ENCODE results near the gene DUSP15.

The DUSP15 gene

DNA sequence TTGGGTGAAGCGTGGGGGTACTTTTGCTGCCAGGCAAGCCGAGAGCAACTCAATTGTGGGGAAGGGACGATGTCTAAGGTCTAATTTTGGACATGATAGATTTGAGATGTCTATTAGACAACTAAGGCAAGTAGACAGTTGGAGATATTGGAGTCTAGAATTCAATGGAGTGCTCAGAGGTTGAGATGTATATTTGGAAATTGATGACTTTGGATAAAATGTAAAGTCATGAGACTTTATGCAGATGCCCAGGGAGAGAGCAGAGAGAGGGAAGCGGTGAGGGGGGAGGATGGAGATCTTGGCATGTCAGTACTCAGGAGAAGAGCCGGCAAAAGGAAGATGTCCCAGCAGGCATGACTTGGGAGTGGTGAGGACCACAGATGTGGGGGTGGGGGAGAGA, 44.3 kb downstream of the DUSP15 start:
- peaks cover 5% of the 10 kb centered on the region; the same call in 1 of the 2 replicates for H3K27me3 ChIP-seq (ENCODE audit: insufficient read depth, low read depth)
- no peaks in the 10 kb centered on the region for H4K20me1 ChIP-seq (ENCODE audit: insufficient read depth)
- TF ChIP-seq, protein P1, sequence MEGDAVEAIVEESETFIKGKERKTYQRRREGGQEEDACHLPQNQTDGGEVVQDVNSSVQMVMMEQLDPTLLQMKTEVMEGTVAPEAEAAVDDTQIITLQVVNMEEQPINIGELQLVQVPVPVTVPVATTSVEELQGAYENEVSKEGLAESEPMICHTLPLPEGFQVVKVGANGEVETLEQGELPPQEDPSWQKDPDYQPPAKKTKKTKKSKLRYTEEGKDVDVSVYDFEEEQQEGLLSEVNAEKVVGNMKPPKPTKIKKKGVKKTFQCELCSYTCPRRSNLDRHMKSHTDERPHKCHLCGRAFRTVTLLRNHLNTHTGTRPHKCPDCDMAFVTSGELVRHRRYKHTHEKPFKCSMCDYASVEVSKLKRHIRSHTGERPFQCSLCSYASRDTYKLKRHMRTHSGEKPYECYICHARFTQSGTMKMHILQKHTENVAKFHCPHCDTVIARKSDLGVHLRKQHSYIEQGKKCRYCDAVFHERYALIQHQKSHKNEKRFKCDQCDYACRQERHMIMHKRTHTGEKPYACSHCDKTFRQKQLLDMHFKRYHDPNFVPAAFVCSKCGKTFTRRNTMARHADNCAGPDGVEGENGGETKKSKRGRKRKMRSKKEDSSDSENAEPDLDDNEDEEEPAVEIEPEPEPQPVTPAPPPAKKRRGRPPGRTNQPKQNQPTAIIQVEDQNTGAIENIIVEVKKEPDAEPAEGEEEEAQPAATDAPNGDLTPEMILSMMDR (conservative IDR thresholded peaks at IDR 0.05; ENCODE audit: low read depth, low read length) = no peak
- H3K4me3 ChIP-seq (IDR thresholded peaks at IDR 0.05; ENCODE audit: insufficient read depth, low read depth, low read length) = no peak overlapping the region
- H3K36me3 ChIP-seq (ENCODE audit: insufficient read depth) = no peaks in the 10 kb centered on the region
- no peak overlapping the region for H3K9ac ChIP-seq
- no peak overlapping the region for H3K4me2 ChIP-seq
- no peaks in the 10 kb centered on the region for H3K79me2 ChIP-seq (ENCODE audit: insufficient read depth, low read depth)
- H3K27ac ChIP-seq = no peak overlapping the region
- no peak overlapping the region for H2AFZ ChIP-seq (ENCODE audit: low read depth)
- peaks cover 20% of the 10 kb centered on the region for H3K4me1 ChIP-seq (ENCODE audit: low read depth, poor library complexity, severe bottlenecking)

DNA sequence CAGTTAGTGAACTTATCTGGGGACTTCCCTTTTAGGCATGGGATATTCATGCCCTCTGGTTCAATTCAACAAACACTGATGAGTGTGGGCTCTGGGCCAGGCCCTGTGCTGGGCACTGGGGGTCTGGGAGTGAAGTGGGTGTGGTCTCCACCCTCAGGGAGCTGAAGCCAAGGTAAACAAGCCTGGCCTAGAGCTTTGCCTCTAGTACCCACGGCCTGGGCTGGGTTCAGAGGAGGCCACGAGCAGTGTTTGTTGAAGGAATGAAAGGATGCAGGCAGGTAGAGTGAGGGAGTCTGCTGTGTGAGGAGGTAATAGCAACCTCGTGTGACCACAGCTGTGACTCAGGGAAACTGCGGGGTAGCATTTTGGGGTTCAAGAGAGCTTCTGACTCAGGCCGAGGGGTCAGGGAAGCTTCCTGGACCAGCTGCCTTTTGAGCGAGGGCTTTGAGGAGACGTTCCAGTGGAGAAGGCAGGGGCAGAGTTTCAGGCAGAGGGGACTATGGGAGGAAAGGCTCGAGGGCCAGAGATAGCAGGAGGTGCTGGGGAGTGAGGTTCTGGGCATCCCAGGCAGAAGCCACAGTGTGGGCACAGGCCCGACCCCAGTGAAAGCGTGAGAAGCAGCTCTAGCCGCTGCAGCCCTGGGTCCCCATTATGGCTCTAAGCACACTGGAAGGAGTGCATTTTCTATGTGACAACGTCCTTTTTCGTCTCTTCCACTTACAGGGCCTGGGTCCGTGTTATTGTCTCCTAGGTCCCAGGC, 45.6 kb downstream of the DUSP15 start:
- H3K9ac ChIP-seq = no peak overlapping the region

DNA sequence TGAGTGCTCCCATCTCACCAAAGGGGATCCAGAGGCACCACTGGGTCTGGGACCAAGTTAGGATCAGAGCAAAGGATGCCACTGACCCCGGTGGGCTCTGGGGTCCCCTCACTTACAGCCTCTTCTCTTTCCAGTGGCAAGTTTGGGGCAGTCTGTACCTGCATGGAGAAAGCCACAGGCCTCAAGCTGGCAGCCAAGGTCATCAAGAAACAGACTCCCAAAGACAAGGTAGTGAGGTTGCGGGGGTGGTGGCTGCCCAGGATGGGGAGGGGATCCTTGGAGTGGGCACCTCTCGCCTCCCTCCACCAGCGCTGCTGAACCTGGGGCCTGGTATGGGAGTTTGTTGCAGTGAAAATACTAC, 46.2 kb downstream of the DUSP15 start:
- H3K4me3 ChIP-seq (IDR thresholded peaks at IDR 0.05; ENCODE audit: insufficient read depth, low read depth, low read length) = no peak overlapping the region
- no peaks in the 10 kb centered on the region for H4K20me1 ChIP-seq (ENCODE audit: insufficient read depth)
- H3K9ac ChIP-seq = no peak overlapping the region
- no peaks in the 10 kb centered on the region for H3K79me2 ChIP-seq (ENCODE audit: insufficient read depth, low read depth)
- TF ChIP-seq, protein P1 (conservative IDR thresholded peaks at IDR 0.05; ENCODE audit: low read depth, low read length) = no peak
- peaks cover 5% of the 10 kb centered on the region; the same call in 1 of the 2 replicates for H3K27me3 ChIP-seq (ENCODE audit: insufficient read depth, low read depth)
- H3K36me3 ChIP-seq (ENCODE audit: insufficient read depth) = no peaks in the 10 kb centered on the region
- H3K27ac ChIP-seq = no peak overlapping the region
- no peak overlapping the region; the same call in 1 of the 2 replicates for H3K4me2 ChIP-seq
- peaks cover 20% of the 10 kb centered on the region for H3K4me1 ChIP-seq (ENCODE audit: low read depth, poor library complexity, severe bottlenecking)
- H2AFZ ChIP-seq (ENCODE audit: low read depth) = peak overlapping the region; percentile 47; the same call in 1 of the 2 replicates

More for the DNA sequence above, 45.6 kb downstream of the DUSP15 start:
- Histone ChIP-seq H3K79me2 (ENCODE audit: insufficient read depth, low read depth) (no peaks in the 10 kb centered on the region), H2AFZ (ENCODE audit: low read depth) (no peak overlapping the region), H3K4me1 (ENCODE audit: low read depth, poor library complexity, severe bottlenecking) (peaks cover 20% of the 10 kb centered on the region), H3K4me3 (IDR thresholded peaks at IDR 0.05; ENCODE audit: insufficient read depth, low read depth, low read length) (no peak overlapping the region), H3K36me3 (ENCODE audit: insufficient read depth) (no peaks in the 10 kb centered on the region), H4K20me1 (ENCODE audit: insufficient read depth) (no peaks in the 10 kb centered on the region), H3K4me2 (no peak overlapping the region), H3K27ac (no peak overlapping the region), H3K27me3 (ENCODE audit: insufficient read depth, low read depth) (peaks cover 5% of the 10 kb centered on the region; the same call in 1 of the 2 replicates)
- TF ChIP-seq, protein P1 (conservative IDR thresholded peaks at IDR 0.05; ENCODE audit: low read depth, low read length) = no peak

DNA sequence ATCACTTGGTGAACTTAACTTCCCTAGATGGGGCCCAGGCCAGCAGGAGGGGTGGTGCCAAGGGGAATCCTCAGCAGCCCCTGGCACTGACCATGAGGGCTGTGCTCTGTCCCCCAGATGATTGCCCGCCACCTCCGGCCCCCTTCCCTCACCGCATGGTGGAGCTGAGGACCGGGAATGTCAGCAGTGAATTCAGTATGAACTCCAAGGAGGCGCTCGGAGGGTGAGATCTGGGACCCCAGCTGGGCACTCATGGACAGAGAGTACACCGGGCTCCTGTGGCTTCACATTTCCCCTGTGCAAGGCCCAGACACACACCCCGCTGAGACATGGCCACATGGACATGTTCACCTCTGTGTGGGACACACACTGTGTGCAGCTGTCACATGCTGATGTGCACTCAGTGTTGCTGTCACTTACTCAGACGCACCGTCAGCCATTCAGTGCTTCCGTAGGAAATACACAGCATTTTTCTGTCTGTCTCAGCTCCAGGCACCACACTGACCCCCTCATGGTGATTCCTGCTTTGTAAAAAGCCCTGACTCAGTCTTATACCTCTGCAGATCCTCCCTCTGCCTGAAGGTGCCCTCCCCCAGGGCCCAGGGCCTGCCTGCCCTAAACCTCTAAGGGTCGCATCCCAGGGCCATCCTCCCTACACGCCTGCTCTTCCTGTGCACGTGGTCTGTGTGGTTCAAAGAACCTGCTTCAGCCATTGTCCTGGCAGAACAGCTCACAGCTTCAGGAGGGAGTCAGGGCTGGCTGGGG, 46.8 kb downstream of the DUSP15 start:
- Histone ChIP-seq H3K4me2 (peak overlapping the region; percentile 56; the same call in 1 of the 2 replicates), H3K9ac (no peak overlapping the region), H3K4me1 (ENCODE audit: low read depth, poor library complexity, severe bottlenecking) (peaks cover 20% of the 10 kb centered on the region), H3K36me3 (ENCODE audit: insufficient read depth) (no peaks in the 10 kb centered on the region), H2AFZ (ENCODE audit: low read depth) (peak overlapping the region; percentile 47; the same call in 1 of the 2 replicates), H3K27ac (no peak overlapping the region), H3K27me3 (ENCODE audit: insufficient read depth, low read depth) (peaks cover 5% of the 10 kb centered on the region; the same call in 1 of the 2 replicates), H3K4me3 (IDR thresholded peaks at IDR 0.05; ENCODE audit: insufficient read depth, low read depth, low read length) (no peak overlapping the region), H4K20me1 (ENCODE audit: insufficient read depth) (no peaks in the 10 kb centered on the region), H3K79me2 (ENCODE audit: insufficient read depth, low read depth) (no peaks in the 10 kb centered on the region)
- TF ChIP-seq, protein P1 (conservative IDR thresholded peaks at IDR 0.05; ENCODE audit: low read depth, low read length) = no peak
